Panc1 (cell line): ENCODE results near the gene PLXNA2.

Experiments used
- TF ChIP-seq, protein P1 (sequence below): fragments of 450-650 bp; IDR thresholded peaks from 2 replicates; pipeline ENCODE4 v1.5.1; 2017; ENCODE audit warnings: mild to moderate bottlenecking
- TF ChIP-seq, protein P2 (sequence below), 2 experiments: IDR thresholded peaks; 2 replicates each; pipeline ENCODE4 v1.6.1; 2011 to 2012; ENCODE audit warnings: low read depth in 2 of 2, control low read depth in 1 of 2, low read length in 1 of 2, mild to moderate bottlenecking in 1 of 2, moderate library complexity in 1 of 2; ENCODE audit not compliant: insufficient read depth in 1 of 2

DNA sequence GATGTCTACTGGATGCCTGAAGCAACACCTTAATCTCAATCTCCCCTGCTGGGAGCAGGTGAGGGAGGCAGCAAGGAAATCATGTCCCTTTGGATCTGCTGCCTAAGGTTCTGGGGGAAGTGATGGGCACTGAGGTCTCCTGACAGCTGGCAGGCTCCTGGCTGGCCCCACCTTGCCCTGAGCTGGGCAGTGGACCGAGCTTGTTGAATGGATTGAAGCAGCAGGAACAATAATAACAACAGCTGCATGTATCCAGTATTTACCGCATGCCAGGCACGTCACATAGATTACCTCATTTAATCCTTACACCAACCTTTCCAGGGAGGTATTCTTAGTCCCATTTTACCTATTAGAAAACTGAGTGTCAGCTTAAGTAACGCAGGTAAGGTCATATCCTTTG lies 133.9 kb downstream of the PLXNA2 start:
- TF ChIP-seq, protein P1, sequence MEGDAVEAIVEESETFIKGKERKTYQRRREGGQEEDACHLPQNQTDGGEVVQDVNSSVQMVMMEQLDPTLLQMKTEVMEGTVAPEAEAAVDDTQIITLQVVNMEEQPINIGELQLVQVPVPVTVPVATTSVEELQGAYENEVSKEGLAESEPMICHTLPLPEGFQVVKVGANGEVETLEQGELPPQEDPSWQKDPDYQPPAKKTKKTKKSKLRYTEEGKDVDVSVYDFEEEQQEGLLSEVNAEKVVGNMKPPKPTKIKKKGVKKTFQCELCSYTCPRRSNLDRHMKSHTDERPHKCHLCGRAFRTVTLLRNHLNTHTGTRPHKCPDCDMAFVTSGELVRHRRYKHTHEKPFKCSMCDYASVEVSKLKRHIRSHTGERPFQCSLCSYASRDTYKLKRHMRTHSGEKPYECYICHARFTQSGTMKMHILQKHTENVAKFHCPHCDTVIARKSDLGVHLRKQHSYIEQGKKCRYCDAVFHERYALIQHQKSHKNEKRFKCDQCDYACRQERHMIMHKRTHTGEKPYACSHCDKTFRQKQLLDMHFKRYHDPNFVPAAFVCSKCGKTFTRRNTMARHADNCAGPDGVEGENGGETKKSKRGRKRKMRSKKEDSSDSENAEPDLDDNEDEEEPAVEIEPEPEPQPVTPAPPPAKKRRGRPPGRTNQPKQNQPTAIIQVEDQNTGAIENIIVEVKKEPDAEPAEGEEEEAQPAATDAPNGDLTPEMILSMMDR: no peak
- TF ChIP-seq, protein P2, sequence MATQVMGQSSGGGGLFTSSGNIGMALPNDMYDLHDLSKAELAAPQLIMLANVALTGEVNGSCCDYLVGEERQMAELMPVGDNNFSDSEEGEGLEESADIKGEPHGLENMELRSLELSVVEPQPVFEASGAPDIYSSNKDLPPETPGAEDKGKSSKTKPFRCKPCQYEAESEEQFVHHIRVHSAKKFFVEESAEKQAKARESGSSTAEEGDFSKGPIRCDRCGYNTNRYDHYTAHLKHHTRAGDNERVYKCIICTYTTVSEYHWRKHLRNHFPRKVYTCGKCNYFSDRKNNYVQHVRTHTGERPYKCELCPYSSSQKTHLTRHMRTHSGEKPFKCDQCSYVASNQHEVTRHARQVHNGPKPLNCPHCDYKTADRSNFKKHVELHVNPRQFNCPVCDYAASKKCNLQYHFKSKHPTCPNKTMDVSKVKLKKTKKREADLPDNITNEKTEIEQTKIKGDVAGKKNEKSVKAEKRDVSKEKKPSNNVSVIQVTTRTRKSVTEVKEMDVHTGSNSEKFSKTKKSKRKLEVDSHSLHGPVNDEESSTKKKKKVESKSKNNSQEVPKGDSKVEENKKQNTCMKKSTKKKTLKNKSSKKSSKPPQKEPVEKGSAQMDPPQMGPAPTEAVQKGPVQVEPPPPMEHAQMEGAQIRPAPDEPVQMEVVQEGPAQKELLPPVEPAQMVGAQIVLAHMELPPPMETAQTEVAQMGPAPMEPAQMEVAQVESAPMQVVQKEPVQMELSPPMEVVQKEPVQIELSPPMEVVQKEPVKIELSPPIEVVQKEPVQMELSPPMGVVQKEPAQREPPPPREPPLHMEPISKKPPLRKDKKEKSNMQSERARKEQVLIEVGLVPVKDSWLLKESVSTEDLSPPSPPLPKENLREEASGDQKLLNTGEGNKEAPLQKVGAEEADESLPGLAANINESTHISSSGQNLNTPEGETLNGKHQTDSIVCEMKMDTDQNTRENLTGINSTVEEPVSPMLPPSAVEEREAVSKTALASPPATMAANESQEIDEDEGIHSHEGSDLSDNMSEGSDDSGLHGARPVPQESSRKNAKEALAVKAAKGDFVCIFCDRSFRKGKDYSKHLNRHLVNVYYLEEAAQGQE (IDR thresholded peaks at IDR 0.05; ENCODE audit: insufficient read depth in 1 of 2, low read depth in 2 of 2, low read length in 1 of 2): no peak
